Stimulated activated CD4-positive, alpha-beta T cell treated with anti-CD3 and anti-CD28 coated beads, TNF-alpha, amount 100 ng/mL, for 1 hour (primary cell): ENCODE results near the gene BTRC.
"Not testable (repeated sequence)": the region's sequence is repeated elsewhere in the genome, so short reads cannot be mapped to it uniquely, and the experiment has no call there.

Experiments used
- DNase-seq, 3 donors: peaks; one replicate each; pipeline ENCODE4 v3.0.0-alpha.2; 2020; ENCODE audit warnings: low read depth in 3 of 3, low spot score in 1 of 3

Gene BTRC

DNA sequence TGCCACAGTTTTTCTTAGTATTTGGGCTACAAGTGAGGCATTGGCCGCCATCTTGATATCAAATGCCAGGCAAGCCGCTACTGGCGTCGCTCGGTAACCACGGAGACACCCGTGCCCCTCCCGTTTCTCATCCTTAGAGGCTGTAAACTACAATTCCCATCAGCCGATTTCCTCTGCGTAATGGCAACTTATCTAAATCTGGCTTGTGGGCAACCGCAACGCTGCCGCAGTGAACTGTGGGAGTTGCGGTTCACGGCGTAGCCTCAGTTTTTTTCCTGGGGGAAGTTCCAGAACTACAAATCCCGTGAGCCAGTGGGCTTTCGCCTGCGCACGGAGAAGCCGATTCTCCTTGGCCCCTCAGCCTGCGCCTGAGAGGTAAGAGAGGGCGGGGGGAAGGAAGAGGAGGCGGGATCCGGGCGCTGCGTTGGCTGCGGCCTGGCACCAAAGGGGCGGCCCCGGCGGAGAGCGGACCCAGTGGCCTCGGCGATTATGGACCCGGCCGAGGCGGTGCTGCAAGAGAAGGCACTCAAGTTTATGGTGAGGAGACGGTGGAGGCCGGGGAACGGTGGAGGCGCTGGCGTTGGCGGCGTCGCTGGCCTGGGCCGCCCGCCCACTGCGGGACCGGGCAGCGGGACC lies at the start of gene BTRC:
Gene BTRC, plus strand, starts transcription at position 474 of the 636 bp plus-strand sequence. Its CDS starts 16 bp downstream, at position 490.
- peak; percentile 80 to 91 (median 90) for DNase-seq

DNA sequence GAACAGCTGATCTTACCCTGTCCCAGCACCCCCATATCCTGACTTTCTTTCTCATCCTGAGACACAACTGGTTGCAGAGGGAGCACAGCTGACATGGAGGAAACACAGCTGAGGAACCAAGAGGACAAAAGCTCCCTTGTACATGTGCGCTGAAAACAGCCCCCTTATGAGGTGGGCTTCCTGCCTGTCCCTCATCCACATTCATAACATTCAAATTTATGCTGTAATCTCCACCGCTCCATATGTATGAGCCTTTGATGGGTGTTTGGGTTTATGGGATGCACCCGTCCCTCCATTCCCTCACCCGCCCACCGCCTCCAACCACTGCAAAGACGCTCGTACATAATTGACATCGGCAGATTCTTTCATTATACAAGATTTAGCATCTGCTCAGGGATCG lies 49.6 kb upstream of the BTRC start:
- no peak for DNase-seq

DNA sequence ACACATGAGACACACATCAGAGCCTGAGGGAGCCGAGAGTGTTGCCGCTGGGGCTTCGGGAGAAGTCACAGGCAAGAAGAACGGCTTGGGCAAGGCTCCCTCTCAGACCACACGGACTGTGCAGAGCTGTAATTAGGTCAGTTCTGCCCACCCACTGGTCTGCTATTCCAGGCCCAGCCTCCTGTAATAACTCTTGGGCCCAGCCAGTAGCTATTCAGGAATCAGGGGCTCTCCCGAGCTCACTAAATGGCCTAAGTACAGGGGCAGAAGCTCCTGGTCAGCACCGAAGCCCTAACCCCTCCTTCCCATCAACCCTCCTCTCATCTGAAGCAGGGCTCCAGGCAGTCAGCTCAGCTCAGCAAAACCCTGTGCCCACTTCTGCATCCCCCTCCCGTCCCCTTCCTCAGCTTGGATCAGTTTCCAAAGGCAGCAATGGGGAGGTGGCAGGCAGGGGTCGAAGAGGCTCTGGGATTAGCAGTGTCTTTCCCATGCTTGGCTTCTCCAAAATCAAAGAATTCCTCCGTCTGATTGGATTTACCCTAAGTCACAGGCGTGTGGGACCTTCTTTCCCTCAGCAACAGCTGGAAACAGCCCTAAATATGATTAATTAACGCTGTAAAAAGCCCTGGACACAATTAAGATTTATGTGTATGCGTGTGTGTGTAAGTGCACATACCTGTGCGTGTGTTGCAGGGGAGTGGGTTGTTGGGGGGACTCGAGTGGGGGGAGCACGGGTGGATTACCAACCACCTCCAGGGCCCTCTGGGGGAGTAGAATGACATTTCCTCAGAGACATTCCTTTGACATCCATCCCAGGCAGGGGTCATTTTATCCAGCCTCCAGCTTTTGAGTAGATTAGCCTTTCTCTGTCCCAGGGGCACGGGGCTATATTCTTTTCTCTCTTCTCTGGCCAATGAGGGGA lies 48.4 kb upstream of the BTRC start:
- no peak for DNase-seq

DNA sequence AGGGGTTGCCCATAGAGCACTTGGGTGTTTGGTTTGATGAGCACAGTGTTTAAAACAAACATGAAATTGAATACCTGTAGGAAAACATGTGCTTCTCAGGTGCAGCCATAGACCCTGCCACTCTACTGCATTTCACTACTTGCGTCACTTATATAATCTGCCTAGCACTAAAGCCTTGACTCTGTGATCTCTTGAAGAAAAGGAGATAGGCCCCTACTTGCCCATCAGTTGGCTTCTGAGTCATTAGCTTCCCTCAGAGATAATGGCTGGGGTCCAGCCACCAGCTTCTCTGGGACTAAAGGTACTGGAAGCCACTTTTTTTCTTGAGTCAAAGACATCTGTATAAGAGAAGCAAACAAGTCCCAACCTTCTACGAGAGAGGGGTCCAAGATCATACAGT lies 45.9 kb upstream of the BTRC start:
- no peak for DNase-seq

DNA sequence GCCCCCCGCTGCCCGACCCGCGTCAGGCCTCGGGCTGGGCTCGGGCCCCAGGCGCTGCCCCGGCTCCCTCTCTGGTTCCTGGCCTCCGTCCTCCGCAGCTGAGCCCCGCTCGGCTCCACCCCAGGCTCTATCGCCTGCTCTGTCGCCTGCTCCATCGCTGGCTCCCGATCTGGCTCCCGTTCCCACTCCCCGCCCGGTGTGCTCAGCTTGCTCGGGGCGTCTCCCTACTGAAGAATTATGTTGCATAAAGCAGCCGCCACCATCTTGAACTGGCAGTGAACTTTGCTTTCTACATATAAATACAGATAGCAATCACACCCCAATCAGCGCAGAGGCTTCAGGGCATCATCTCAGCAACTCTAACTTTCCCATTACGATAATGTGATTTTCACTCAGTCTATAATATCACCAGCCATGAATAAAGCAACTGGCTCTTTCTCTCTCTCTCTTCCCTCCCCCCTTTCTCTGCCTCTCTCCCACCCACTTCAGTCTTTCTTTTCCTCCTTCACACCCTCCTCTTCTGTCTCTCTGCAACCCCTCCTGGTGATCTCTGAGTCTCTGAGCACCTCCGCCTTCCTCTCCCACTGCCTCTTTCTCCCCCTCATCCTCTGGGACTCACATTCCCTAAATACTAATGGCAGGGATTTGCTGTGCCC lies 43.3 kb upstream of the BTRC start:
- DNase-seq = no peak

DNA sequence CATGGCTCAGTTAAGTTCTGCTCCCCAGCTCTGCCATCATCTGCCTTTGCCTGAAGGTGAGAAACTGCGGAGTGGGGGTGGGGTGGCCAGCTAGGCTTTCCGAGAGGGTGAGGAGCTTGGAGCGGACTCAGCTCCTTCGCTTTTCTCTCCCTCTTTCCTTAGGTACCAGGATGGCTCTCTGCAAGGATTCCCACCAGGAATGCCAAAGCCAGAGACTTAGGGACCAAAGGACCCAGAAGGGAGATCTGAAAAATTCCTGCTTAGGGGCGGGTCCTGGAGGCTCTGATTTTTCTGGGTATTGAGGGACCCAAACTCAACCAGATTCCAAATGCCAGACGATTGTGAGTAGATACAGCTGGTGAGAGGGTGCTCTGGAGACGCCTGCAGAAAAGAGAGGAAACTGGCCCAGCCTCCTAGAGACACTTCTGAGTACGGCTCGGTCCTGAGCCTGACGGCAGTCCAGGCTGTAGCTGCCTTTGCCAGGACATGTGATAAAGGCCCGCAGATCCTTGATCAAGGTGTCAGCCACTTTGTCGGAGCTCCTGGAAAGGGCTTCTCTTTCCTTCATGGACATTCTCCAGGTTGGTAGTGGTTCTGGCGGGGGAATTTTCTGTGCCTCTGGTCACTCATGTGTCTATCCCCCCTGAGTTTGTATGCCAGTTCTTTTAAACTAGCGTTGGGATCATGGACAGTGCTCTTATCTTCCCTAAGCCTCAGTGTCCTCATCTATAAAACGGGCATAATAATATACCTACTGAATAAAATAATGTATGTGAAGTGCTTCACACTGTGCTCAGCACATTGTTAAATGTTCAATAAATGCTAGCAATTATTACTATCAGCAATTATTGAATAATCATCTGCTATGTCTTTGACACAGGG lies 42.5 kb upstream of the BTRC start:
- DNase-seq = no peak

DNA sequence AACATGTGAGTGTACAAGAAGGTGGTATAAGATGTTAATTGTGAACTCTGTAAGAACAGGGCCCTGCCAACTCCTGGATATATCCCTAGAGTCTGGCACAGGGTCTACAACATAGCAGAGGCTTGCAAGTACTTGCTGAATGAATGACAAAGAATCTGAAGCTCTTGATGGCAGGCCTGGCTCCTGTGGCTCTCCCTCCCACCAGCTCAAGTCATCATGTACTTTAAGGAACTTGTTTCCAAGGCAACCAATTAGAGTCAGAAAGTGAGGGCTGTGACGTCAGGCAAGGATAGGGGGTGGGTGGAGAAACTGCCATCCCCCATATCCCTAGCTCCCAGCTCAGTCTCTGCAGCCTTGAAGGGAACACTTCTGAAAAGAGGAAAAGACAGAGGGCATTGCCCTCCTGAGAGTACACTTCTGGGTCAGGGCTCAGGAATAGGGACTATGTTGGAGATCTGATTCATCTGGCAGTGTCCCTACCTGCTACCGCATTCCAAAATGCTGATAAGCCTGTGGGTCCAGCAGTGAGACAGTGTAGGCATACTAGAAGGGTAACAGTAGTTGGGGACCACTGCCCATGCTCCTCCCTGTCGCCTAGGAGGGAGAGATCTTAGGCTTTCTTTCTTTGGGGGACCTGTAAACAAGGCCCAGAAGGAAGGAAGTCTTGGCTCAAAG lies 34.6 kb upstream of the BTRC start:
- no peak for DNase-seq

DNA sequence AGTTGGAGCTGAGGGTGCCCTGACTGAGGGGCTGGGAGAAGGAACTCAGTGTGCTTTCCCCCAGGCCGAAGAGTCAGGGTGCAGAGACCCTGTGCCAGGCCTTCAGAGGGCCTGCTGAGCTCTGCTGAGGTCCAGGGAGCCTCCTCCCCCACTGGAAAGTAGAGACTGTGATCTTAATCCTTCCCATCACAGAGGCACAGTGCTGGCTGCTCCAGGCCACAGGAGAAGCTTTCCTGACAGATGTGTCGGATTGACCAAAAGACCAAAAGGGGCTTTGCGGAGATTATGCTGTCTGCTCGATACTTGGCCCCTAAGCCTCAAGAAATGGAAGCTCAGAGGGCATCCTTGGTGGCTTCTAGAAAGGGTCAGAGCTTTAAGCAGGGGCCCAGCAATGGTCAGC lies 32.9 kb upstream of the BTRC start:
- no peak for DNase-seq

DNA sequence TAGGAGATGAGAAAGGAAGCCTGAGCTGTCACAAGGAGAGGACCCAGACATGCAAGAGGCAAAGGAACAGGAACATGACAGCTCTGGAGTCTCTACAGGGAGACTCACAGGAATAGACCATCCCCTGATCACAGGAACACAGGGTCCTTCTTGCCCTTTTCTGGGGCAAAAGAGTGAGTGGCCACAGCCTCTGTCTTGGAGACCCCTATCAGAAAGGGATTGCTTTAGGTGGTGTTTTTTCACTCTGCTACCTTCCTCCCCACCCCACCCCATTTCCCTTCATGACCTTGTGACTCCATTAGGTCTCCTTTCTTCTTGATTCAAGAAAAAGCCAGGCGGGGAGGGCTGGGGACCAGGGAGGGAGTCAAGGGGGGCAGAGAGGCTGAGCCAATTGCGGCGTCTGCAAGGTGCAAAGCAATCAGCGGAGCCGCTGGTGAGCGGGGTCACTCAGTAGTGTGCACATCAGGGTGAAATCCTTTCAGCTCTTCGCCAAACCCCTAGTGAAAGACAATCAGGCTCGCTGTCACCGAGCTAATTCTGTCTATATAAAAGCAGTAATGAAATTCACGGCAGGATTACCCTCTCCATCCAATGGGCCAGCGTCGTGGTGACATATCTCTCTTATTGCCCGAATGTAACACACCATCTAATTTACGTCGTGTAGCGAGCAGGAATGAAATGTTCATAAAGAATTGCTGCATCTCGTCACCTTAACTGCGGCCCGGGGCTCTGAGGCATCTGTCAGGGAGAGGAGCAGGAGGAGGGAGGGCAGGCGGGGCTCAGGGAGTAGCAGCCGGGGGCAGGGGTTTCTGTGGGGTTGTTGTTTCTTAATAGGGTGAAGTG lies 31.5 kb upstream of the BTRC start:
- no peak for DNase-seq

DNA sequence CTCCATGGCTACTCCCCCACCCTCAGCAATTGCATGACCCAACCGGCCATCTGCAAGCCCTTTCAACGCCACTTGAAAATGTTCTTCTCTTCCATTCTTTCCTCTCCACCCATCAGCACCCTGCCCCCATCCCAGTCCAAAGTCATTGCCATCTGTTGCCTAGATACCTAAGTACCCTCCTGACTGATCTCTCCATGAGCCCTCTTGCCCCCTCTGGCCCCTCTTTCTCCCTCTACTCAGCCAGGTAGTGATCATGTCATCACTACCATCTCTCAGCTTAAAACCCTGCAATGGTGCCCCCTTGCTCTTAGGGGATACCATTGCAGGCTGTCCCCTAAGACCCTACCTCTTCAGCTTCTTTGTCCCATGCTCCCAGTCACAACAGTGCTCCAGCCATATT lies 30.5 kb upstream of the BTRC start:
- no peak for DNase-seq

DNA sequence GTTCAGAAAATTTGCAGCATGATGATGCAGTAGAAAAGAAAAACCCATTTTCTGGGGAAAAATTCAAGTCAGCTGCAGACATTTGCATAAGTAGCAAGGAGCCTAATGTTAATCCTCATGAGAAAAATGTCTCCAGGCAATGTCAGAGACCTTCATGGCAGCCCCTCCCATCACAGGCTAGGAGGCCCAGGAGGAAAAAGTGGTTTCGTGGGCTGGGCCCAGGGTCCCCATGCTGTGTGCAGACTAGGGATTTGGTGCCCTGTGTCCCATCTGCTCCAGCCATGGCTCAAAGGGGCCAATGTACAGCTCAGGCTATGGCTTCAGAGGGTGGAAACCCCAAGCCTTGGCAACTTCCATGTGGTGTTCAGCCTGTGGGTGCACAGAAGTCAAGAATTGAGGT lies 26.5 kb upstream of the BTRC start:
- not testable (repeated sequence) for DNase-seq

DNA sequence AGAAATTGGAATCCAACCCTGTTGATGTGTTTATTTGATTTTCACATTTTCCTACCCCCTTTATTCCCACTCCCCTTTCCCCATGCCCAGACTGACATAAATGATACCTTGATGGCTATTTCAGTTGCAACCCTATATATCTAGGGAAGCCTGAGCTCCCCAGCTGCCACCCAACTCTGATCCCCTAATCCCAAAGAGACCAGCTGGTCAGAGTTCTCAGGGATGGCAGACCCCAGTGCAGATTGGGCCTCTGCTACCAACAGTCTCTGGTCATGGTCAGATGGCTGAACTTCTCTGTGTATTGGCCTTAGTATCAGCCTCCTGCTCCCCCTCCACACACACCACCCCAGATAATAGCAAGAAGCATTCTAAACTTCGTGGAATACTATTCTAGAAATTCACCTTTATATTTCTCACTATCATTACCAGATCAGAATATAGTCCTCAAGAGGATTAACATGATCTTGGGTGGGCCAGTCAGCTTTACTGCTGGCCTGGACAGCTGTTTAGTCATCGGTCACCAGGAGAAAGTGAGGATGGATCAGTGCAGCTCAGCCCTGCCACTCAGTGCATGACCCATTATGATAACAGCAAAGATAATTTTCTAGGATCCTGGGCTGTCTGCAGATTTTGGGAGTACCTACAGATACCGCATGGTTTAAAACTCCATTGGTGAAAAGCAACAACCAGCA lies 24.5 kb upstream of the BTRC start:
- DNase-seq = no peak

DNA sequence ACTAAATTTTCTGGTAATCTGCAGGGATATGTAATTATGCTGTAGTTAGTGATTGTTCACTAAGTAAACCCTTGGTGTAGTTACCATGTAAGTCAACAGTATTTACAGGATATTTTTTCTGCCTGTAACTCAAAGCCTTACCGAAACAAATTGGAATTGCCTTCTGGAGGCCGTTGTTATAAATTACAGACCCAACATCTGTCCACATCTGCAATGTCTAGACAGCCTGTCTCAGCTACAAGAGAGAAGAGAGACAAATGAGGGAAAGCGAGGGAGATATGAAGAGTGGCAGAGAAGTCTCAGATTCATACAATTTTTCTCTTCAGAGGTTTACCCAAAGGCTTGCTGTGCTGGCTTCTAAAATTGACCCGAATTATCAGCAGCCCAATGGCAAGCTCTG lies 23.7 kb upstream of the BTRC start:
- DNase-seq = no peak

DNA sequence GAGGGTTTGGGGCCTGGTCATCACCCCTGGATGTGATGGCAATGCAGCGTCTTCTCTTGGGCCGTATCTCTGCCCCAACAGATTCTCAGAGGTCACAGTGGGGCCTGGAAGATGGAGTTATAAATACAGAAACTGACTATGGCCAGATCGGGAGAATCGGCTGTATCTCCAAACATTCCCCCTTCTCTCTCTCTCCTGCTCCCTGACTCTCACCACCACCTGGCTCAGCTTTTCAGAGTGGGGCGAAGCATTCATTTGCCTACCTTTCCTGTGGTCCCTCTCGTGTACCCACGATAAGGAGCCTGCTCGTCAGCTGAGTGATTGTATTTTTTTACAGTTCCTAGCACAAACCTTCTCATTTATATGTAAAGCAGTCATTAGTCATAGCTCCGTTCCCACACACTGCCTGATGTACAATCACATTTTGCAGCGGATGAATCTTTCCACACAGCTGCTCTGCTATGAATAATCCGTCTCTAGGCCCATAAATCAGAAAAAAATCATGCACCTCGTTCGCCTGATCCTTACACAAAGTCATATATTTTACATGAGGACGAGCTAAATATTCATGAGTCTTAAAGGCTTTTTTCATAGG lies 23.2 kb upstream of the BTRC start:
- no peak for DNase-seq

DNA sequence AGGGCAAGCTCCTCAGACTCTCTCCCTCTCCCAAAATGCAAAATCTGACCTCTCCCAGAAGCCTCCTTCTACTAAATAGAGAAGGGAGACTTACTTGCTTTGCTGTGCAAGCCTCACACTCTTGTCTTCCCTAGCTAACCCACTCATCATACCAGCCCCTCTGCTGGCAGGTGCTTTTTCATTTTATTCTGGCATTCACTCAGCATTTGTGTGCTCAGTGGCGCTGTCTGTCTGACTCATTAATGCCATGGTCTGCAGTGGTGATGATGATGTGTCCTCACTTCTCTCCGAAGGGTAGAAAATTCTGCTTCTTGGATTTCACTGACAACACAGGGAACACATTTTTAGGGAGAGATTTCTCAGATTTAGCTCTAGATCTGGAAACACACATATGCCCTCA lies 22.0 kb upstream of the BTRC start:
- DNase-seq = no peak

DNA sequence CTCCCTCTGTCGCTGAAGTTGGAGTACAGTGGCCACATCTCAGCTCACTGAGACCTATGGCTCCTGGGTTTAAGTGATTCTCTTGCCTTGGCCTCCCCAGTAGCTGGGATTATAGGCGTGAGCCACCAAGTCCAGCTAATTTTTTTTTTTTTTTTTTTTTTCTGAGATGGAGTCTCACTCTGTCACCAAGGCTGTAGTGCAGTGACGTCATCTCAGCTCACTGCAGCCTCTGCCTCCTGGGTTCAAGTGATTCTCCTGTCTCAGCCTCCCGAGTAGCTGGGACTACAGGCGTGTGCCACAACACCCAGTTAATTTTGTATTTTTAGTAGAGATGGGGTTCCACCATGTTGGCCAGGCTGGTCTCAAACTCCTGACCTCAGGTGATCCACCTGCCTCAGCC lies 19.7 kb upstream of the BTRC start:
- not testable (repeated sequence) for DNase-seq

DNA sequence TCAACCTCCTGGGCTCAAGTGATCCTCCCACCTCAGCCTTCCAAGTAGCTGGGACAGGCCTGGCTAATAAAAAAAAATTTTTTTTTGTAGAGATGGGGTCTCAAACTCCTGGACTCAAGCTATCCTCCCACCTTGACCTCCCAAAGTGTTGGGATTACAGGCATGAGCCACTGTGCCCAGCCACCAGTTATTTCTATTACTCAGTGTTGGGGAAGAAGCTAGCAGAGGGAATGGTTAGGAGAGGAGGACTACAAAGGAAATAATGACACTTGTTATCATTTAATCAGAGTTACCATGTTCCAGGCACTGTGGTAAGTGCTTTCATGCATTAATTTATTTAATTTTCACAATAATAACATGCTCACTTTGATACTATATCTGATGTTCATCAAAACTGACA lies 17.6 kb upstream of the BTRC start:
- no peak for DNase-seq

DNA sequence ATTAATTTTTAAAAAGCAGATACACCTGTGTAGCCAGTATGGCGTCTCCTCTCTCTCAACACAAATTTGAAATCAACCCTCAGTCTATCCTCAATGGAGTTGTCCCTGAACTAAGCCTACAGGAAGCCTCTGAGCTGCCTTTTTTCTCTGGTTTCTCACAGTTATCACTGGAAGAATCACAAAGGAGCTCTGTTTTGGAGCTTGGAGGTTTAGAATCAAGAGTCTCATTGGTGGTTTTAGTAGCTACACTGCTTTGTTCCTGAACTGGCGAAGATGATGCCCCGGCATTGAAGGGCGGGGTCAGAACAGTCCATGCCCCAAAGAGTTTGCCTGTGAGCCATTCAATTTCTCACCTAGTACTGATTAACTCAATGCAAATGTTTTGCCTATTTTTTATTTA lies 16.1 kb upstream of the BTRC start:
- no peak for DNase-seq

DNA sequence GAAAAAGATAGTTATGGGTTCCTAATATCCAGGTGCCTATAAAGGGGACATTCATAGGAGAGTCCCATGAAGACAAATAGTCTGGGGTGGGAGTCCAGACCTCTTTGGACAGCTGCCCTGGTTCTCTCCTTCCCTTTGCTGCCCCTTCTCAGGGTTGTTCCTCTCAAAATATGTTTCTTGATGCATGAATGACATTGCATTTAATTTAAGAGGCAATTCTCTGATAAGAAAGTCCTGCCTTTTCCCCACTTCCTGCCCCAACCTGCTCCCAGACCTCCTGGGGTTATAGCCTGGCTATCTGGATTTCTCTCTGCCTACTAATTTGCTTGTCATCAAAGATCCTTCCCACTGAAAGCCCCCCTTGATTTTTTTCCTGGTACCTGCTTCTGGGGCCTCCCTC lies 12.5 kb upstream of the BTRC start:
- no peak for DNase-seq
